Neural cell (in vitro differentiated cells): ENCODE measurements around the gene OXSR1.

Source experiments
- EP300 ChIP-seq: fragments of 450-650 bp; conservative IDR thresholded peaks from 2 replicates; pipeline ENCODE4 v1.6.1; 2014; ENCODE audit warnings: antibody characterized with exemption, mild to moderate bottlenecking, moderate library complexity; ENCODE audit not compliant: poor library complexity, severe bottlenecking
- EZH2 ChIP-seq: fragments of 200-600, 300-800 bp; shearing (Covaris generic), sonication (generic); IDR thresholded peaks from 2 replicates; pipeline ENCODE4 v1.6.1; 2014; ENCODE audit warnings: antibody characterized with exemption, low read length, borderline replicate concordance, mild to moderate bottlenecking; ENCODE audit not compliant: insufficient read depth, poor library complexity, severe bottlenecking
- MXI1 ChIP-seq: fragments of 450-650 bp; conservative IDR thresholded peaks from 2 replicates; pipeline ENCODE4 v1.6.1; 2014; ENCODE audit warnings: antibody characterized with exemption, mild to moderate bottlenecking; ENCODE audit not compliant: poor library complexity, severe bottlenecking
- POLR2AphosphoS5 ChIP-seq: IDR thresholded peaks from 2 replicates; pipeline ENCODE4 v1.6.1; 2012
- SMC3 ChIP-seq: fragments of 450-650 bp; conservative IDR thresholded peaks from 2 replicates; pipeline ENCODE4 v1.6.1; 2014; ENCODE audit warnings: antibody characterized with exemption, mild to moderate bottlenecking, moderate library complexity; ENCODE audit not compliant: poor library complexity
- TAF1 ChIP-seq: IDR thresholded peaks from 2 replicates; pipeline ENCODE4 v1.6.1; 2012; ENCODE audit warnings: low read depth
- TF ChIP-seq, protein P1 (sequence below): fragments of 450-650 bp; IDR thresholded peaks from 2 replicates; pipeline ENCODE4 v1.5.1; 2014; ENCODE audit warnings: antibody characterized with exemption, mild to moderate bottlenecking, moderate library complexity; ENCODE audit not compliant: poor library complexity, severe bottlenecking
- TF ChIP-seq, protein P2 (sequence below): IDR thresholded peaks from 2 replicates; pipeline ENCODE4 v1.6.1; 2012; ENCODE audit warnings: borderline replicate concordance

DNA sequence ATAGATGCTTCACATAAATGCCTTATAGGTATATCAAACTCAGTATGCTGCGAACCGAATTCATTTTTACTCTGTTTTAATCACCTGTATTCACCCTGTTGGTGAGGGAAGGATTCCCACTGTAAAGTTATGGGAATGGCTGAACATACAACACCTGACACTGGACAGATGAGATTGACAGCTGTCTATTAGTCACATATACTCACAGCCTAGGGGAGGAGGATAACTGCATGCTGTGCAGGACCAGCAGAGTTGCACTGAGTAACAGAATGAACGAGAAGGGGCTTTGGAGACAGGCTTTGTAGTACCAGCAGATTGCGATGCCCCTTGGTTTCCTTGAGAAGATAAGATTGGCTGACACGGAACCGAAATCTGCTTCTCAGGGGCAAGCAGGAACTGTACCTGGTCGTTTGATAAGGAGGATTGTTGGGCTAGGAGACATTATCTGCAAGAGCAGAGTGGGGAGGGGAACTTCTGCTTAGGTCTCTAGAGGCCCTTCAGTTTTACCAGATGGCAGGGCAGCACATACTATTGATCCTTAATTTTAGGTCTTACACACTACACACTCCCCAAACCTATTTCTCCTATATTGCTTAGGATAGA, 56.8 kb downstream of the OXSR1 start:
- no peak for TF ChIP-seq EP300
- no peak for TF ChIP-seq TAF1
- TF ChIP-seq, protein P1, sequence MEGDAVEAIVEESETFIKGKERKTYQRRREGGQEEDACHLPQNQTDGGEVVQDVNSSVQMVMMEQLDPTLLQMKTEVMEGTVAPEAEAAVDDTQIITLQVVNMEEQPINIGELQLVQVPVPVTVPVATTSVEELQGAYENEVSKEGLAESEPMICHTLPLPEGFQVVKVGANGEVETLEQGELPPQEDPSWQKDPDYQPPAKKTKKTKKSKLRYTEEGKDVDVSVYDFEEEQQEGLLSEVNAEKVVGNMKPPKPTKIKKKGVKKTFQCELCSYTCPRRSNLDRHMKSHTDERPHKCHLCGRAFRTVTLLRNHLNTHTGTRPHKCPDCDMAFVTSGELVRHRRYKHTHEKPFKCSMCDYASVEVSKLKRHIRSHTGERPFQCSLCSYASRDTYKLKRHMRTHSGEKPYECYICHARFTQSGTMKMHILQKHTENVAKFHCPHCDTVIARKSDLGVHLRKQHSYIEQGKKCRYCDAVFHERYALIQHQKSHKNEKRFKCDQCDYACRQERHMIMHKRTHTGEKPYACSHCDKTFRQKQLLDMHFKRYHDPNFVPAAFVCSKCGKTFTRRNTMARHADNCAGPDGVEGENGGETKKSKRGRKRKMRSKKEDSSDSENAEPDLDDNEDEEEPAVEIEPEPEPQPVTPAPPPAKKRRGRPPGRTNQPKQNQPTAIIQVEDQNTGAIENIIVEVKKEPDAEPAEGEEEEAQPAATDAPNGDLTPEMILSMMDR: no peak
- no peak for TF ChIP-seq POLR2AphosphoS5
- TF ChIP-seq, protein P2, sequence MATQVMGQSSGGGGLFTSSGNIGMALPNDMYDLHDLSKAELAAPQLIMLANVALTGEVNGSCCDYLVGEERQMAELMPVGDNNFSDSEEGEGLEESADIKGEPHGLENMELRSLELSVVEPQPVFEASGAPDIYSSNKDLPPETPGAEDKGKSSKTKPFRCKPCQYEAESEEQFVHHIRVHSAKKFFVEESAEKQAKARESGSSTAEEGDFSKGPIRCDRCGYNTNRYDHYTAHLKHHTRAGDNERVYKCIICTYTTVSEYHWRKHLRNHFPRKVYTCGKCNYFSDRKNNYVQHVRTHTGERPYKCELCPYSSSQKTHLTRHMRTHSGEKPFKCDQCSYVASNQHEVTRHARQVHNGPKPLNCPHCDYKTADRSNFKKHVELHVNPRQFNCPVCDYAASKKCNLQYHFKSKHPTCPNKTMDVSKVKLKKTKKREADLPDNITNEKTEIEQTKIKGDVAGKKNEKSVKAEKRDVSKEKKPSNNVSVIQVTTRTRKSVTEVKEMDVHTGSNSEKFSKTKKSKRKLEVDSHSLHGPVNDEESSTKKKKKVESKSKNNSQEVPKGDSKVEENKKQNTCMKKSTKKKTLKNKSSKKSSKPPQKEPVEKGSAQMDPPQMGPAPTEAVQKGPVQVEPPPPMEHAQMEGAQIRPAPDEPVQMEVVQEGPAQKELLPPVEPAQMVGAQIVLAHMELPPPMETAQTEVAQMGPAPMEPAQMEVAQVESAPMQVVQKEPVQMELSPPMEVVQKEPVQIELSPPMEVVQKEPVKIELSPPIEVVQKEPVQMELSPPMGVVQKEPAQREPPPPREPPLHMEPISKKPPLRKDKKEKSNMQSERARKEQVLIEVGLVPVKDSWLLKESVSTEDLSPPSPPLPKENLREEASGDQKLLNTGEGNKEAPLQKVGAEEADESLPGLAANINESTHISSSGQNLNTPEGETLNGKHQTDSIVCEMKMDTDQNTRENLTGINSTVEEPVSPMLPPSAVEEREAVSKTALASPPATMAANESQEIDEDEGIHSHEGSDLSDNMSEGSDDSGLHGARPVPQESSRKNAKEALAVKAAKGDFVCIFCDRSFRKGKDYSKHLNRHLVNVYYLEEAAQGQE: no peak
- TF ChIP-seq SMC3: no peak
- no peak for TF ChIP-seq EZH2
- no peak for TF ChIP-seq MXI1
